ENCODE measurements around the gene HS1BP3.

HS1BP3 gene

DNA sequence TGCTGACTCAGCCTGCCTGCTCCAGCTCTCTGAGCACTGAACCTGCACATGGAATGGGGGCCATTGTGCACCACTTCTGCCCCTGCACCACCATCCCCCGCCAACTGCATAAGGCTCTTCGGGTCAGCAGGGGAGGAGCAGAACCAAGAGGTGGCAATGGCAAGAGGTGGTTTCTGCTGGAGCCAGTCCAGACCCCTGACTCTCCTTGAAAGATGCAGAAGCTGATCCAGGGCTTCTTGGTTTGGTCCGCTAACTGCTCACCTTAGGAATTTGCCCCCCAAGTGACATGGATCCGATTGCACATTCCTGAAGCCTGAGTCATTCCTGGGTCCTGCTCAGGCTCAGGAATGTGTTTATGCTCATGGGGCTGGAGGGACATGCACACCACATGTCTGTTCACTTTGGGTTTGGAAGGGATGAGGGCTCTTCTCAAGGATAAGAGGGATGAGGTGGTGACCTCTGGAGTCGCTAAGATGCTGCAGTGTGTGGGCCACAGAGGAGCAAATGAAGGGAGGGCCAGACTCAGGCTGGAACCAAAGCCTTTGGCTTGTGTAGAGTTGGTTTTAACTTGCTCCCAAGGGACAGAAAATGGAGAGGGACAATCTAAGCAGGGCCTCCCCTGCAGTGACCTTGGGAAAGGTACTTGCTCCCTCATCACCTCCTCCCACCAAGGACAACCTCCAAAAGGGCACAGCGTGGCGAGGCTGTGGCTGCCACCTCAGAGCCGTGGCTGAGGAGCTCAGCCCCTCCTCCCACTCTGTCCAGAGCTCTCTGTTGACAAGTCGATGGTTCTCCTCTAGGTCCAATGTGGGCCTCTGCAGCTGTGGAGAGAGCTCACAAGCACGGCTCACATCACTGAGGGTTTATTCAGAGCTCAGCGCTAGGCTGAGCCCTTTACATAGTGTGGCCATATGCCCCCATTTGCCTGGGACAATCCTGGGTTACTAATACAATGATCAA is 66.2 kb downstream of the HS1BP3 start:
- DNase-seq (ENCODE audit: low spot score) = no peak

- no peak for DNase-seq (ENCODE audit: low spot score)
Observed at GRCh38 chr2:20584045-20584398, 66.9 kb downstream of the HS1BP3 start.

GRCh38 chr2:20583425-20583881 is 67.4 kb downstream of the HS1BP3 start:
- DNase-seq (ENCODE audit: low spot score) = no peak

GRCh38 chr2:20582600-20583221 is 68.2 kb downstream of the HS1BP3 start:
- DNase-seq (ENCODE audit: low spot score) = no peak

DNA sequence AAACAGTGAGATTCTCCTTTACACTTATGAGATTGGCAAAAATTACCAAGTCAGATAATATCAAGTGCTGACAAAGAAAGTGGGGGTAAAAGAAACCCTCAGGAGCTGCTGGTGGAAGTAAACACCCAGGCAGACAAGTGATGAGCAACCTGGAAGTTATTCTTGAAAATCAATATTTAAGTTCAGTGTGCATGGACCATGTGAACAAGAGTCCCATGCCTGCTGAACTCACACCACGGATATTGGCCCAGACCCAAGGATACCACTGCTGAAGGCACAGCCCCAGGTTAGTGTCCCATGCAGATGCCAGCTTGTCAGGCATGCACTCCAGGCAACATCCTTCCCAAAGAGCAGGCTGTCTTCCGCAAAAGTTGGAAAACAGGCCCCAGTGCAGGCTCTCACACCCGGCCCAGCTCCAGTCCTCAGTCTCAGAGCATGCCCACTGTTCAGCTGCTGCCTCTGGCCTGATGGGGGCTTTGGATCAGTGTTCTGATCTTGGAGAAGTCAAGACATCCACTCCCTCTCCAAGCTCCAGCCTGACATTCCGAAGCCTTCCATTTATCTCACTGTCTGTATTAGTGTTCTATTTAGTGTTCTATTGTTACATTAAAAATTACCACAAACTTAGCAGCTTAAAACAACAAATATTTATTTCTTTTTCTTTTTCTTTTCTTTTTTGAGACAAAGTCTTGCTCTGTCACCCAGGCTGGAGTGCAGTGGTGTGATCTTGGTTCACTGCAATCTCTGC is 70.0 kb downstream of the HS1BP3 start:
- no peak for DNase-seq (ENCODE audit: low spot score)

DNA sequence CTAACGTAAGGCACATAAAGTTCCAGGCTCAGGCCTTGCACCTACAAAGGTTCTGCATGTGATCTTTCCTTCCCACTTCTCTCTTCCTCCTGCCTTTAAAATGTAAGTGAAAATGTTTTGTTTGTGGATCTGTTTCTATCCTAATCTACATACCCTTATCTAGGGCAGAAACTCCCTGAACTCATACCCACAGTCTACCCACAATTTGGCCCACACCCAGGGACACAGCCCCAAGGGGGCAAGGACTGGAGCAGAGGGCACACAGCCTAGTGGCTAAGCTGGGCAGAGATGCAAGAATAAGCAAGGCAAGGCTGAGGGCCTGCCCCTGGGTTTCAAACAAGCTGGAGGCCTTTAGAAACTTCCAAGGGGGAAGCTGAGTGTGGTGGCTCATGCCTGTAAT is 71.0 kb downstream of the HS1BP3 start:
- no peak for DNase-seq (ENCODE audit: low spot score)

DNA sequence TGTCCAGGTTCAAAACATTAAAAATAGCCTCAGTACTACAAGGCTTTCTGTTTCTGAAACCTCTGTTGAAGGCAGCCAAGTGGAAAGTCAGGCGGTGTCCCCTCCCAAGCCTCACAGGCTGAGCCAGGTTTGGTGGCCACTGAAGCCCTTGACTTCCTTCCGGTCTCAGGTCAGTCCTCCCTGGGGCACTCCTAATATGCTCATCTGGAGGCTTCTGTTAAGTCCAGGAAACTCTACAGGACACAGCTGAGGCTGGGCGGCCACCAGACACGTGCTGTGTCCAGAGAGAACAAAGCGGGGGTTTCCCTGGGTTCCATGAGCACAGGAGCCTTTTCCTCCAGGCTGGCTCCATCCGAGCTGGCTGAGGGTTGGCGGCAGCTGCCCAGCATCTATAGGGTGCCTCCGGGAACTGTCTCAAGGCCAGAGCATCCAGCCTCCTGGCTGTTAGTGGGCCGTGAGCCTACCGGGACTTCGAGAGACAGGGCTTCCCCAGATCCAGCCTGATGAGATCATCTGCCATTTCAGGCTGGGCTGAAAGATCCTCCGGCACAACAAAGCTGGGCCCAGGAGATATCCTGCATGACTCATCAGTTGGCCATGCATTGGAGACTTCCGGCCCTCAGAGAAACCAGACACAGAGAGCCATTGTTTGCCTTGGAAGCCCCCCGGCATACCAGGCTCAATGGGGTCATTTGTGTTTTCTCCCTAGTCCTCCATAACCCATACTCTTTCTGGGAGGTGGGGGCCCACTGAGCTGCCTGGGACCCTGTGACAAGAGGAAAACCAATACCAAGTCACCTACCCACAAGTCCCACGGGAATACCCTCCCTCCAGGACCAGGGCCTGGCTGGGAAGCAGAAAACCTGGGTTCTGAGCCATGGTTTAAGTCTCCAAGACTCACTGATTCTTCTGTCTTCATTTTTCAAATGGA is 71.7 kb downstream of the HS1BP3 start:
- no peak for DNase-seq (ENCODE audit: low spot score)

DNA sequence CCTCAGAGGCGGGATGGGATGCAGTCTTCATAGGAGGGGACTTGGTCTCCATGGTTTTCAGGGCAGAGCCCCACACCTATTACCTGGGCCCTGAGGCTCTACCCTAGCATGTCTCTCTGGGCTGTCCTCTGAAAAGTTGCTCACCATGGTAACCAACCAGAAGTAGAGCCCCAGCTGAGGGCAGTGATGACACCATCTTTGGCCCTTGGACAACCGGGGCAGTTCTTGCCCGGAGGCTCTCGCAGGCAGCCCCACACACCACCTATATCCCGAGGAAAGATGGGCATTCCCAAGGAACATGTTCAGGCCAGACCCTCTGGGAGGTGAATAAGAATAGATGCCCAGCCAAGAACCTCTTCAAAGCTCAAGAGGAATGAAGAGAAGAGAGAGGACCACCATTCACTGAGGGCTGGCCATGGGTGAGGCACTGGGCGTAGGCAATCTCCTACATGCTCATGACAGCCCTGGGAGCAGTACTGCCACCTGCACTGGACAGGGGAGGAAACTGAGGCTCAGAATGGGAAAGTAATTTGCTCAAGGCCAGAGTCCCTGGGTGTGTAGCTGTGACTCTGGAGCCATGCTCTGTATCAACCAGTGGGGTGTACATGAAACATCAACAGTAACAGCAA is 72.5 kb downstream of the HS1BP3 start:
- no peak for DNase-seq (ENCODE audit: low spot score)

DNA sequence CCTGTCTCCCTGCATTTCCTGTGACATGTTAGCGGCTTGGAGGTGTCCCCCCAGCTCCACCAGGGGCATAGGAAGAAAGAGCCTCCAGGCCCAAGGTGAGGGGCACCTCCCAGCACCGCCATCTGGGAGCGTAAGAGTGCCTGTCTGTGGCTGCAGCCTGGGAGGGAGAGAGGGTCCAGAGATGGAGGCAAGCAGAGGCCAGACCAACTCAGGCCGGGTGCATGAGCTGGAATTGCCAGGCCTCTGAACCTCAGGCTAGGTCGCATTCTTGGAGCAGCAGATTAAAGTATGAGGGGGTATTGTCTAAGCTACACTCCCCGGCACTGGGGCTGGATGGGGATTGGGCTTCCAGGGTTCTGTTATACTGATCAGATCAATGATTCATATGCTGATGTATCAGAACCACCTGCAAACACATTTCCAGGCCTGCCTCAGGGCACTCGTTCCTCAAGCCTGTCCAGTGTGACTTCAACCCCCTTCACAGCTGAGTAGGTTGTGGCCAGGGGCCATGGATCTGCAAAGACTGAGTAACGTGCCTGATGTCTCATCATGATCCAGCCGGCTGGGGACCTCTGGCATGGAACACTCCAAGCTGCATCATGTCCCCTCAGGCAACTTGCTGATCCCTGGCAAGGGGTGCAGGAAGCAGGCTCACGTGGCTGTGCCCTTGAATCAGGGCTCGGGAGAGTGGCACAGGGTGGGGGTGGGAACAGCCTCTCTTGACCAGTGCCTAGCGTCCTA is 73.2 kb downstream of the HS1BP3 start:
- DNase-seq (ENCODE audit: low spot score) = no peak

DNA sequence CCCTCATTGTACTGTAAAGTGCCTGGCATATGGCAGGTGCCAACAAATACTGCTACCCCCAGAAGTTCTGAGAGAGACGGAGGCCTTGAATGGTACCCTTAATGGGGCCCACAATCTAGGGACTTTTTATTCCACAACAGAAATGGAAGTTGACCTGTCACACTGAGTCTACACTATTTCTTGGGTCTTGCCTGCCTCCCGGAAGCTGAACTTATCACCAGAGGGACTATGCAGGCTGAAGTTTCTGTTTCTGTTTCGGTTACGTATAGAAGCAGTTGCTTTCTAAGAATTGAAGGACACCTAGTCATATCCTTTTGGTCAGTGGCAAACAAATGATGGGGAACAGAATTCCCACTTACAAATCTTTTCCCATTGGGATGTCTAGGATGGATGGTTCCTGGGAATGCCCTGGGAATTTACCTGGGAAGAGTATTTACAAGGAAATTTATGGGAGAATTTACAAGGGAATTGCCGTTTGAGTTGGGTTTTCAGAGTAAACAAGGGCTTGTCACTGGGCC is 74.2 kb downstream of the HS1BP3 start:
- DNase-seq (ENCODE audit: low spot score) = peak; percentile 67

DNA sequence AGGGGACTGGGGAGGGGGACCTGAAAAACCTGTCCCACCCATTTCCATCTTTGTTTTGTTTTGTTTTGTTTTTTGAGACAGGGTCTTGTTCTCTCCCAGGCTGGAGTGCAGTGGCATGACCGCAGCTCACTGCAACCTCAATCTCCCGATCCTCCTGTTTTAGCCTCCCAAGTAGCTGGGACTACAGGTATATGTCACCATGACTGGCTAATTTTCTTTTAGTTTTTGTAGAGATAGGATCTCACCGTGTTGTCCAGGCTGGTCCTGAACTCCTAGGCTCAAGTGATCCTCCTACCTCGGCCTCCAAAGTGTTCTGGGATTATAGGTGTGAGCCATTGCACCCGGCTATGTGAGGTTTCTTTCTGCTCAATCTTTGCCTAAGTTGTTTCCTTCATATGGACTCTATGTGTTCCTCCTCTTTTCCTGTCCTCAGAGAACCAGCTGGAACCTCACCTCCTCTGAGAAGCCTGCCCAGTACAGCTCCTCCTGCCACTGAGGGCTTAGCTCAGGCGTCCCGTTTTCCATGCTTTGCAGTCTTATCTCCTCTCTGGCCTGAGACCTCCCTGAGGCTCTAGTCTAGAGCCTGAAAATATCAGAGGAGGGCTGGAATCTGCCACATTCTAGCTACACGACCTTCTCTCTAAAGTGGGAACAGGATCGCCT is 74.8 kb downstream of the HS1BP3 start:
- DNase-seq (ENCODE audit: low spot score) = no peak

DNA sequence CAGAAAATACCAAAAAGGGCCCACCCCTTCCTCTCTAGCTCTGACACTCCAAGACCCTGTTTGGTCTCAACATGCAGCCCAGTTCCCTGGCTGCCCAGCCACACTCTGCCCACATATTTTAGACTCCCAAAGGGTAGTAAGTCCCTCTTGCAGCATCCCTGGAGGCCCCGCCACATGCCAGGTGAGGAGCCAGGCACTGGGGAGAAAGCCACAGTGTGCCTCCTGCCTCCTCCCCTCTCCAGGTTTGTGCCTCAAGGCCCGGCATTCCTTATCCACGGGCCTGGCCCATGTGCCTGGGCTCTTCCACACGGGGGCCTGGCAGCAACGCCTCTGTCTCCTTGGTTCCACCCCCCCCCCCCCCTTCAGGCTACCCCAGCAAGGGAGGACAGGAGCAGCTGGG is 75.5 kb downstream of the HS1BP3 start:
- no peak for DNase-seq (ENCODE audit: low spot score)

- DNase-seq (ENCODE audit: low spot score) = no peak
Observed at GRCh38 chr2:20574930-20575329, 76.0 kb downstream of the HS1BP3 start.

DNA sequence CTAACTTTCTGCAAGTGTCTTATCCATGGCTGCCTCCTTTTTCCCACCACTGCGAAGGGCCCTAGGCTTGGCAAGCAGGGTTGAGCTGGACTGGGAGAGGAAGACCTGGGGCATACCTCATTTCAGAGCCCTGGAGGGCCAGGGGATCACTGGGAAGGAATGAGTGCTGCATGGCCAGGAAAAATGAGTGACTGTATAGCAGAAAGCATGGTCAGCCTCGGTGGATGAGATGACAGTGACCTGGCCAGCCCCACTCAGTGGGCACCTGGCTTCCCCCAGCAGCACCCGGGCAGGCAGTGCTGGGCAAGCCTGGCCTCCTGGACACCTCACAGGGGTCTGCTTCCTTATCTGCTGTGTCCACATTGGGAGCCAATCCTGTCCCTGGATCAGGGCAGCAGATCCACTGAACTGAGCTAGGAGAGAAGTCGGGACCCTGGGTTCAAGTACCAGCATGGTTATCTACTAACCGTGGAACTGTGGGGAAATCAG is 76.4 kb downstream of the HS1BP3 start:
- no peak for DNase-seq (ENCODE audit: low spot score)

- no peak for DNase-seq (ENCODE audit: low spot score)
Observed at GRCh38 chr2:20573620-20574422, 77.1 kb downstream of the HS1BP3 start.

DNA sequence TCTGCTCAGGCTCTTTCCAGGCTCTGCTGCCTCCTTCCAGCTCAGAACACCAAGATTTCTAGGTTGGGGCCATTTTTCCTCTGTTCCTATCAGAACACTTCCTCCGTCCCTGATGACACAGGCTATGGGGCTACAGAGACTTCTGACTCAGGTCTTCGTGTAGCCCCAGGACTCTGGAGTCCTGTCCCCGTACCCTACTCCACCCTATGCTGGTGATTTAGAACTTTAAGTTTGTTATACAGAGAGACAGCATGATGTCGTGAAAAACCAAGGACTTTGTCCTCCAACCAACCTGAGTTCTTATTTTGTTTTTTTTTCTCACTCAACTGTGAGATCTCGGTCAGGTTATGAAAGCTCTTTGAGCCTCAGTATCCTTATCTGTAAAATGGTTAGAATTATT is 78.7 kb downstream of the HS1BP3 start:
- no peak for DNase-seq (ENCODE audit: low spot score)

GRCh38 chr2:20571644-20572215 is 79.2 kb downstream of the HS1BP3 start:
- no peak for DNase-seq (ENCODE audit: low spot score)

DNA sequence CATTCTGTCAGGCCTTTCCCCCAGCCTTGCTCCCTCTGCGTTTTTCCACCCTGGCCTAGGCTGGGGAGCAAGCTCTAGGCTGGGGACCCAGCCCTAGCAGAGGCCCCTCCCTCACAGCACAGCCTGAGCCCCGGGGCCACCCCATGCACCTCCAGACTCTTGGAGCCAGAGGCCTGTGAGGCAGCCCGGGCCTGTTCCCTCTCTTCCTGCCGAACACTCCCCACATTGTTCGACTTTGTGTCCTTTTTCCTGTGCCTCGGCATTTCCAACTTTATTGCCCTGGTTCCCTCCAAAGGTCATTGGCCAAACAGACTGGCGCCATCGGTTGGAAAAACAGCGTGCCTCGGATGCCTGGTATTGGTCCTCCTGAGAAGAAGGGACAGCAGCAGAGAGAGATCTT is 79.7 kb downstream of the HS1BP3 start:
- no peak for DNase-seq (ENCODE audit: low spot score)

All from NAMALWA (cell line).